Measurements from ENCODE around the gene PCDH19. TPM values are rescaled to one million over a fixed set of nuclear protein-coding genes. Genes with fewer than 3 reads are reported as not detected.

PCDH19 gene
- total and polyA plus RNA-seq, 4 donors: 0.10 to 4.6 (median 2.2) TPM

DNA sequence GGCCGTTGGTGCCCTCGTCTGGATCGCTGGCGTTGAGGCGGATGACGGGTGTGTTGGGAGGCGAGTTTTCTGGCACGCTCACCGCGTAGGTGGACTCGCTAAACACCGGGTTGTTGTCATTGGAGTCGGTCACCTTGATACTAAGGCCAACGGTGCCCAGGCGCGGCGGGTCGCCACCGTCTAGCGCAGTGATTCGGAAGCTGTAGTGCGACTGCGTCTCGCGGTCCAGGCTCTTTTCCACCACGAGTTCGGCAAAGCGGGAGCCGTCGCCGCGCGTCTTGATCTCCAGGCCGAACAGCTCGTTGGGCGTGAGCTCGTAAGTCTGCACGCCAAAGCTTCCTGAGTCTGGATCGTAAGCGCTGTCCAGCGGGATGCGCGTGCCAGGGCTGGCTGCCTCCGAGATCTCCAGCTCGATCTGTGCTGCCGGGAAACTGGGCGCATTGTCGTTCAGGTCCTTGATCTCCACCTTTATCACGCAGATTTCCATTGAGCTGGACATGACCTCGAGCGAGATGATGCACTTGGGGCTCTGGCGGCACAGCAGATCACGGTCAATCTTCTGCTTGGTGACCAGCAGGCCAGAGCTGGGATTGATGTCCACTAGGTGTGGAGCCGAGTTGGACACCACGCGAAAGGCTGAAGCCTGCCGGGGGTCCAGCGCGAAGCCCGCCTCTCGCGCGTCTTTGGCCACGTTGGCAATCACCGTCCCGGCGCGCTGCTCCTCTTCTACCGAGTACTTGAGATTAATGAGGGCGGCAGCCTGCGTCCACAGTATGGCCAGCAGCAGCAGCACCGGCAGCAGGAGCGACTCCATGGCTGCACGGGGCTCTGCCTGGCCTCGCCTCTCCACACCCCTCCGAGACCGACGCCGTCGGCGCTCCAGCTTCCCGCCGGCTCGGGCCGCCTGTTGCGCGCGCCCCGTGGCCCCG lies 2.0 kb downstream of the PCDH19 start:
- Histone ChIP-seq H3K36me3 (ENCODE audit: control insufficient read depth in 1 of 2, insufficient read depth in 2 of 2, low read length in 1 of 2) (no peaks in the 10 kb centered on the region), H3K27me3 (ENCODE audit: control insufficient read depth in 1 of 2, insufficient read depth in 2 of 2, low read length in 1 of 2) (no peaks in the 10 kb centered on the region), H3K4me1 (ENCODE audit: control insufficient read depth in 1 of 2, insufficient read depth in 2 of 2, low read length in 2 of 2) (no peaks in the 10 kb centered on the region), H3K9me3 (ENCODE audit: control insufficient read depth, low read length) (no peaks in the 10 kb centered on the region), H3K4me3 (ENCODE audit: low read length in 2 of 2) (no peak overlapping the region), H3K27ac (ENCODE audit: low read depth in 1 of 2, low read length in 2 of 2) (no peak overlapping the region)
- DNase-seq (peak in 1 of 2 donors; percentile 78), ATAC-seq (ENCODE audit: low FRiP score) (no peak)
- 3 to 36% methylated on average over 80 to 90 of the region's 90 CpGs for WGBS, 2 donors
- intact Hi-C loops (cut with DNase I): no loop called here

- H3K9me3 ChIP-seq (ENCODE audit: control insufficient read depth, low read length): no peaks in the 10 kb centered on the region
- H3K4me1 ChIP-seq (ENCODE audit: control insufficient read depth in 1 of 2, insufficient read depth in 2 of 2, low read length in 2 of 2): no peaks in the 10 kb centered on the region
- ATAC-seq (ENCODE audit: low FRiP score) (no peak), DNase-seq (no peak)
- H3K36me3 ChIP-seq (ENCODE audit: control insufficient read depth in 1 of 2, insufficient read depth in 2 of 2, low read length in 1 of 2): no peaks in the 10 kb centered on the region
- WGBS, 2 donors: 13 to 37% methylated on average over 47 of the region's 47 CpGs
- no peak overlapping the region for H3K4me3 ChIP-seq (ENCODE audit: low read length in 2 of 2)
- H3K27me3 ChIP-seq (ENCODE audit: control insufficient read depth in 1 of 2, insufficient read depth in 2 of 2, low read length in 1 of 2): no peaks in the 10 kb centered on the region
- intact Hi-C loops (cut with DNase I): no loop called here
- no peak overlapping the region for H3K27ac ChIP-seq (ENCODE audit: low read depth in 1 of 2, low read length in 2 of 2)
Measured at GRCh38 chrX:100407147-100407783, 2.8 kb downstream of the PCDH19 start.

- DNase-seq: no peak
- Histone ChIP-seq H3K36me3 (ENCODE audit: control insufficient read depth in 1 of 2, insufficient read depth in 2 of 2, low read length in 1 of 2) (no peaks in the 10 kb centered on the region), H3K4me1 (ENCODE audit: control insufficient read depth in 1 of 2, insufficient read depth in 2 of 2, low read length in 2 of 2) (no peaks in the 10 kb centered on the region), H3K27ac (ENCODE audit: low read depth in 1 of 2, low read length in 2 of 2) (no peak overlapping the region), H3K9me3 (ENCODE audit: control insufficient read depth, low read length) (no peaks in the 10 kb centered on the region), H3K4me3 (ENCODE audit: low read length in 2 of 2) (no peak overlapping the region), H3K27me3 (ENCODE audit: control insufficient read depth in 1 of 2, insufficient read depth in 2 of 2, low read length in 1 of 2) (peaks cover 0 to 6% of the 10 kb centered on the region in 2 donors)
- no peak for ATAC-seq (ENCODE audit: low FRiP score)
- intact Hi-C loops (cut with DNase I): no loop called here
Measured at GRCh38 chrX:100405424-100405823, 4.6 kb downstream of the PCDH19 start.

GRCh38 chrX:100404851-100405250 lies 5.2 kb downstream of the PCDH19 start:
- Histone ChIP-seq H3K9me3 (ENCODE audit: control insufficient read depth, low read length) (no peaks in the 10 kb centered on the region), H3K4me3 (ENCODE audit: low read length in 2 of 2) (no peak overlapping the region), H3K27me3 (ENCODE audit: control insufficient read depth in 1 of 2, insufficient read depth in 2 of 2, low read length in 1 of 2) (peaks cover 0 to 7% of the 10 kb centered on the region in 2 donors), H3K4me1 (ENCODE audit: control insufficient read depth in 1 of 2, insufficient read depth in 2 of 2, low read length in 2 of 2) (no peaks in the 10 kb centered on the region), H3K36me3 (ENCODE audit: control insufficient read depth in 1 of 2, insufficient read depth in 2 of 2, low read length in 1 of 2) (no peaks in the 10 kb centered on the region), H3K27ac (ENCODE audit: low read depth in 1 of 2, low read length in 2 of 2) (no peak overlapping the region)
- intact Hi-C loops (cut with DNase I): no loop called here
- DNase-seq: no peak
- 25 to 36% methylated on average over 3 of the region's 3 CpGs for WGBS, 2 donors
- no peak for ATAC-seq (ENCODE audit: low FRiP score)

DNA sequence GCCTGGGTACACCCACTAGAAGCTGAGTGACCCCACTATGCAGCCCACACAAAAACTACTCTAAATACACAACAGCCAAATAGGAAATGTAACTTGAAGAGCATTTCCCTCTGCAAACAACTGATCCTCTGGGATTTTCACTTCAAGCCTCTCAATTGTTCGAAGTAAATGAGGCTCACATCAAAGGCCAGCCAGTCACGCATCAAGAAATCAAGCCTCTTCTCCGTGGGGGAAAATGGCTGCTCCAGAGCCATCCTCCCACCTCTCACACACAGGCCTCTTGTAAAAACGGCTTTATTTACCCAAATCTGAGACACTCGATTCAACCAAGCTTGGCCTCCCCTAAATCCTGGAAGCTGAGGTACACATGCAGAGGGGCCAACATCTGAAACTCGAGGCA lies 14.3 kb downstream of the PCDH19 start:
- H3K27ac ChIP-seq (ENCODE audit: low read depth in 1 of 2, low read length in 2 of 2): no peak overlapping the region
- DNase-seq: no peak
- WGBS, 2 donors: 28 to 31% methylated on average over 6 of the region's 6 CpGs

DNA sequence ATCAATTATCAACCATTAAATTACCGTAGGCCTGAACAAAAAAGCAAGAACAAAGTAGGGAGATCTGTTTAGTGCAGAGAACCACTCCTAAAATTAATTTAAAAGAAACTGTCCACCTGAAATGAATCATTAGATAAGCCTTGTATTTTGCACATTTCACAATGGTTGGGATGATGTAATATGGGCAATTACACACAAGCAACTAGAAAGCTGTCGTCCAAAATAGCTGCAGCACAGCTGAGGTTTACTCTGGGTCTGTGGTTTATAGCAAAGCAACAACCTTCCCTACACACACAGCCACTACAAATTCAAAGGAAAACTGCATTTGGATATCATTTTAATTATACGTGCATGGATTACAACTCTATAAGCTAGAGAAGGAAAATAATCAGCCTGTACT lies 28.5 kb downstream of the PCDH19 start:
- H3K4me1 ChIP-seq (ENCODE audit: control insufficient read depth in 1 of 2, insufficient read depth in 2 of 2, low read length in 2 of 2): no peaks in the 10 kb centered on the region
- WGBS, 2 donors: 64 to 85% methylated on average over 3 of the region's 3 CpGs
- no peaks in the 10 kb centered on the region for H3K36me3 ChIP-seq (ENCODE audit: control insufficient read depth in 1 of 2, insufficient read depth in 2 of 2, low read length in 1 of 2)
- no peak overlapping the region for H3K27ac ChIP-seq (ENCODE audit: low read depth in 1 of 2, low read length in 2 of 2)
- no peaks in the 10 kb centered on the region for H3K27me3 ChIP-seq (ENCODE audit: control insufficient read depth in 1 of 2, insufficient read depth in 2 of 2, low read length in 1 of 2)
- intact Hi-C loops (cut with DNase I): no loop called here
- DNase-seq: no peak
- no peaks in the 10 kb centered on the region for H3K9me3 ChIP-seq (ENCODE audit: control insufficient read depth, low read length)
- no peak for ATAC-seq (ENCODE audit: low FRiP score)
- no peak overlapping the region for H3K4me3 ChIP-seq (ENCODE audit: low read length in 2 of 2)

More for the DNA sequence above, 14.3 kb downstream of the PCDH19 start:
- no peak overlapping the region for H3K4me3 ChIP-seq (ENCODE audit: low read length in 2 of 2)
- no peak for ATAC-seq (ENCODE audit: low FRiP score)
- H3K9me3 ChIP-seq (ENCODE audit: control insufficient read depth, low read length): no peaks in the 10 kb centered on the region
- H3K27me3 ChIP-seq (ENCODE audit: control insufficient read depth in 1 of 2, insufficient read depth in 2 of 2, low read length in 1 of 2): peaks cover 0 to 10% of the 10 kb centered on the region in 2 donors
- intact Hi-C loops (cut with DNase I): no loop called here
- no peaks in the 10 kb centered on the region for H3K4me1 ChIP-seq (ENCODE audit: control insufficient read depth in 1 of 2, insufficient read depth in 2 of 2, low read length in 2 of 2)
- no peaks in the 10 kb centered on the region for H3K36me3 ChIP-seq (ENCODE audit: control insufficient read depth in 1 of 2, insufficient read depth in 2 of 2, low read length in 1 of 2)

GRCh38 chrX:100379388-100379986 lies 30.6 kb downstream of the PCDH19 start:
- no peaks in the 10 kb centered on the region for H3K9me3 ChIP-seq (ENCODE audit: control insufficient read depth, low read length)
- no peak overlapping the region for H3K27ac ChIP-seq (ENCODE audit: low read depth in 1 of 2, low read length in 2 of 2)
- intact Hi-C loops (cut with DNase I): no loop called here
- ATAC-seq (ENCODE audit: low FRiP score) (no peak), DNase-seq (no peak)
- H3K27me3 ChIP-seq (ENCODE audit: control insufficient read depth in 1 of 2, insufficient read depth in 2 of 2, low read length in 1 of 2): no peaks in the 10 kb centered on the region
- 7% methylated on average over 7 of the region's 7 CpGs for WGBS, 2 donors
- H3K4me3 ChIP-seq (ENCODE audit: low read length in 2 of 2): no peak overlapping the region
- H3K36me3 ChIP-seq (ENCODE audit: control insufficient read depth in 1 of 2, insufficient read depth in 2 of 2, low read length in 1 of 2): no peaks in the 10 kb centered on the region
- H3K4me1 ChIP-seq (ENCODE audit: control insufficient read depth in 1 of 2, insufficient read depth in 2 of 2, low read length in 2 of 2): no peaks in the 10 kb centered on the region

DNA sequence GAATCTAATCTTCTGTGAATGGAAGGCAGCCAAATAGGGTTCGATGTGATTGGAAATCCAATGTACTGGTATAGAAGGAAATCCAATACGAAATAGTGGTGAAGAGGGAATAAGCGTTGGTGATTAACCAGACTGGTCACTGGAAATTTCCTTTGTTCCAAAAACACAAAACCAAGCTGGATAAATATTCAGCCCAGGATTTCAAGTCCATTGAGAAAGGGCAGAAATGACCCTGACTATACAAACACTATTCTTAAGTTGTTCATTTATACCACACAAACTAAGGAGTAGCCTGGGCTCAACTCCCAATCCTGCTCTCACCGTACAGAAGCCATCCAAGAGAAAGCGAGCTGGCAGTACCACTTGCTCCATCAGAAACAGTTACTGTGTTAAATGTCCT lies 32.2 kb downstream of the PCDH19 start:
- no peak overlapping the region for H3K4me3 ChIP-seq (ENCODE audit: low read length in 2 of 2)
- ATAC-seq (ENCODE audit: low FRiP score): no peak
- intact Hi-C loops (cut with DNase I): no loop called here
- DNase-seq: no peak
- H3K9me3 ChIP-seq (ENCODE audit: control insufficient read depth, low read length): no peaks in the 10 kb centered on the region
- H3K27me3 ChIP-seq (ENCODE audit: control insufficient read depth in 1 of 2, insufficient read depth in 2 of 2, low read length in 1 of 2): no peaks in the 10 kb centered on the region
- WGBS, 2 donors: 76 to 87% methylated on average over 5 of the region's 5 CpGs
- no peaks in the 10 kb centered on the region for H3K36me3 ChIP-seq (ENCODE audit: control insufficient read depth in 1 of 2, insufficient read depth in 2 of 2, low read length in 1 of 2)
- H3K27ac ChIP-seq (ENCODE audit: low read depth in 1 of 2, low read length in 2 of 2): no peak overlapping the region
- H3K4me1 ChIP-seq (ENCODE audit: control insufficient read depth in 1 of 2, insufficient read depth in 2 of 2, low read length in 2 of 2): no peaks in the 10 kb centered on the region

Data from aorta (tissue), 5 donors.